H9 (cell line): ENCODE results near the gene DIPK1B. TPM values are rescaled to one million over a fixed set of nuclear protein-coding genes. Genes with fewer than 3 reads are reported as not detected.

Experiments
- DNase-seq: peaks from one replicate; pipeline ENCODE4 v3.0.0-alpha.2; 2017
- H2AFZ ChIP-seq: one replicate; pipeline ENCODE4 v1.6.1; 2013; ENCODE audit warnings: mild to moderate bottlenecking, low read length, control low read depth, moderate library complexity
- H2AK5ac ChIP-seq: 2 replicates; pipeline ENCODE4 v1.6.1; 2013; ENCODE audit warnings: low read length, control low read depth, mixed read lengths; ENCODE audit not compliant: insufficient read length
- H2BK120ac ChIP-seq: one replicate; pipeline ENCODE4 v1.6.1; 2013; ENCODE audit warnings: low read depth, mild to moderate bottlenecking, low read length, control low read depth, inconsistent platforms; ENCODE audit not compliant: poor library complexity, severe bottlenecking
- H2BK12ac ChIP-seq: 2 replicates; pipeline ENCODE4 v1.6.1; 2013; ENCODE audit warnings: low read length, control low read depth, mixed read lengths, low read depth; ENCODE audit not compliant: insufficient read length
- H2BK15ac ChIP-seq: 2 replicates; pipeline ENCODE4 v1.6.1; 2013; ENCODE audit warnings: low read depth, low read length, control low read depth
- H2BK20ac ChIP-seq: one replicate; pipeline ENCODE4 v1.6.1; 2013; ENCODE audit warnings: low read depth, mild to moderate bottlenecking, low read length, control low read depth, inconsistent platforms; ENCODE audit not compliant: poor library complexity, severe bottlenecking
- H2BK5ac ChIP-seq: 2 replicates; pipeline ENCODE4 v1.6.1; 2013; ENCODE audit warnings: low read length, control low read depth, mixed read lengths; ENCODE audit not compliant: insufficient read length
- H3K14ac ChIP-seq: 2 replicates; pipeline ENCODE4 v1.6.1; 2013; ENCODE audit warnings: low read length, control low read depth; ENCODE audit not compliant: insufficient read depth
- H3K18ac ChIP-seq: 2 replicates; pipeline ENCODE4 v1.6.1; 2013; ENCODE audit warnings: low read depth, mild to moderate bottlenecking, mixed read lengths, low read length, control low read depth; ENCODE audit not compliant: insufficient read length
- H3K23ac ChIP-seq: 2 replicates; pipeline ENCODE4 v1.6.1; 2013; ENCODE audit warnings: low read length, control low read depth, mixed read lengths, low read depth; ENCODE audit not compliant: insufficient read length
- H3K23me2 ChIP-seq: 2 replicates; pipeline ENCODE4 v1.6.1; 2013; ENCODE audit warnings: low read depth, mild to moderate bottlenecking, mixed read lengths, low read length, control low read depth; ENCODE audit not compliant: insufficient read length, poor library complexity, severe bottlenecking
- H3K27ac ChIP-seq: 2 replicates; pipeline ENCODE4 v1.5.1; 2013; ENCODE audit warnings: low read length, control low read depth, mixed read lengths, low read depth; ENCODE audit not compliant: insufficient read length
- H3K27me3 ChIP-seq: 2 replicates; pipeline ENCODE4 v1.6.1; 2013; ENCODE audit warnings: low read length, control low read depth, inconsistent platforms; ENCODE audit not compliant: insufficient read depth
- H3K4ac ChIP-seq: 2 replicates; pipeline ENCODE4 v1.6.1; 2013; ENCODE audit warnings: low read depth, mild to moderate bottlenecking, control low read depth, inconsistent platforms, low read length, moderate library complexity
- H3K4me1 ChIP-seq: 2 replicates; pipeline ENCODE4 v1.6.1; 2013; ENCODE audit warnings: low read length, control low read depth, inconsistent platforms; ENCODE audit not compliant: insufficient read depth
- H3K4me2 ChIP-seq: 2 replicates; pipeline ENCODE4 v1.6.1; 2013; ENCODE audit warnings: low read length, control low read depth, mixed read lengths; ENCODE audit not compliant: insufficient read length, insufficient read depth
- H3K56ac ChIP-seq: 2 replicates; pipeline ENCODE4 v1.6.1; 2013; ENCODE audit warnings: low read depth, mild to moderate bottlenecking, mixed read lengths, low read length, control low read depth; ENCODE audit not compliant: insufficient read length
- H3K79me1 ChIP-seq: 2 replicates; pipeline ENCODE4 v1.6.1; 2013; ENCODE audit warnings: low read depth, mild to moderate bottlenecking, moderate library complexity, low read length, control low read depth, inconsistent platforms; ENCODE audit not compliant: insufficient read depth, poor library complexity, severe bottlenecking
- H3K79me2 ChIP-seq: 2 replicates; pipeline ENCODE4 v1.6.1; 2013; ENCODE audit warnings: low read length, control low read depth, inconsistent platforms; ENCODE audit not compliant: insufficient read depth
- H3K9ac ChIP-seq: 2 replicates; pipeline ENCODE4 v1.6.1; 2013; ENCODE audit warnings: low read length, control low read depth, mixed read lengths; ENCODE audit not compliant: insufficient read length; ENCODE audit errors: extremely low read depth
- H3K9me3 ChIP-seq: one replicate; pipeline ENCODE4 v1.6.1; 2013; ENCODE audit warnings: low read depth, low read length, inconsistent platforms; ENCODE audit not compliant: control insufficient read depth
- H3T11ph ChIP-seq: one replicate; pipeline ENCODE4 v1.6.1; 2013; ENCODE audit warnings: mild to moderate bottlenecking, low read length, control low read depth, inconsistent platforms
- H4K20me1 ChIP-seq: one replicate; pipeline ENCODE4 v1.6.1; 2013; ENCODE audit not compliant: control insufficient read depth, insufficient read length, insufficient read depth
- H4K5ac ChIP-seq: 2 replicates; pipeline ENCODE4 v1.6.1; 2013; ENCODE audit warnings: low read depth, mild to moderate bottlenecking, mixed read lengths, low read length, control low read depth; ENCODE audit not compliant: insufficient read length
- H4K8ac ChIP-seq: replicated peaks from 2 replicates; pipeline ENCODE4 v1.6.1; 2013; ENCODE audit warnings: low read length, control low read depth, mixed read lengths, low read depth; ENCODE audit not compliant: insufficient read length
- H4K91ac ChIP-seq: 2 replicates; pipeline ENCODE4 v1.6.1; 2013; ENCODE audit warnings: low read depth, mild to moderate bottlenecking, moderate library complexity, mixed read lengths, low read length, control low read depth; ENCODE audit not compliant: insufficient read length
- H3K27ac Mint-ChIP-seq, 3 experiments: 2 replicates in 2 of 3; 3 replicates in 1 of 3; pipeline ENCODE4 v1.8.0; 2020 to 2021; ENCODE audit warnings: mixed read lengths in 3 of 3, mild to moderate bottlenecking in 1 of 3, moderate library complexity in 1 of 3
- H3K27me3 Mint-ChIP-seq: 2 replicates; pipeline ENCODE4 v1.8.0; 2021; ENCODE audit warnings: low read depth, mild to moderate bottlenecking, moderate library complexity, mixed read lengths
- H3K36me3 Mint-ChIP-seq, 3 experiments: 2 replicates in 2 of 3; 3 replicates in 1 of 3; pipeline ENCODE4 v1.8.0; 2020 to 2021; ENCODE audit warnings: low read depth in 3 of 3, mixed read lengths in 3 of 3; ENCODE audit not compliant: insufficient read depth in 1 of 3
- H3K4me1 Mint-ChIP-seq, 2 experiments: 2 replicates each; pipeline ENCODE4 v1.8.0; 2020; ENCODE audit warnings: mixed read lengths in 2 of 2
- H3K4me3 Mint-ChIP-seq, 2 experiments: 2 replicates in 1 of 2; 3 replicates in 1 of 2; pipeline ENCODE4 v1.8.0; 2020 to 2021; ENCODE audit warnings: mild to moderate bottlenecking in 2 of 2, mixed read lengths in 2 of 2, moderate library complexity in 1 of 2
- H3K9me3 Mint-ChIP-seq, 2 experiments: 2 replicates in 1 of 2; 3 replicates in 1 of 2; pipeline ENCODE4 v1.8.0; 2020; ENCODE audit warnings: mild to moderate bottlenecking in 2 of 2, mixed read lengths in 2 of 2, moderate library complexity in 1 of 2
- CTCF ChIP-seq: fragments of 200-600 bp; sonication (generic); conservative IDR thresholded peaks from 3 replicates; pipeline ENCODE4 v1.8.0; 2021; ENCODE audit warnings: antibody characterized with exemption, mild to moderate bottlenecking
- WGBS: extraction: QIAGEN DNeasy Blood & Tissue Kit; methylation state at CpG from one replicate; pipeline ENCODE4 v1.1.7; 2013; ENCODE audit warnings: missing lambda C conversion rate, low lambda C conversion rate, mixed read lengths; ENCODE audit not compliant: insufficient read length; ENCODE audit errors: extremely low coverage; 5-methylcytosine and 5-hydroxymethylcytosine counted together
- total RNA-seq: library from RNA; stranded (reverse); gene quantifications from 2 replicates; pipeline ENCODE4 v1.2.1, GENCODE V29; 2021

The DIPK1B gene
- total RNA-seq, 1 experiment from 2014 or later = 40.3 TPM

DNA sequence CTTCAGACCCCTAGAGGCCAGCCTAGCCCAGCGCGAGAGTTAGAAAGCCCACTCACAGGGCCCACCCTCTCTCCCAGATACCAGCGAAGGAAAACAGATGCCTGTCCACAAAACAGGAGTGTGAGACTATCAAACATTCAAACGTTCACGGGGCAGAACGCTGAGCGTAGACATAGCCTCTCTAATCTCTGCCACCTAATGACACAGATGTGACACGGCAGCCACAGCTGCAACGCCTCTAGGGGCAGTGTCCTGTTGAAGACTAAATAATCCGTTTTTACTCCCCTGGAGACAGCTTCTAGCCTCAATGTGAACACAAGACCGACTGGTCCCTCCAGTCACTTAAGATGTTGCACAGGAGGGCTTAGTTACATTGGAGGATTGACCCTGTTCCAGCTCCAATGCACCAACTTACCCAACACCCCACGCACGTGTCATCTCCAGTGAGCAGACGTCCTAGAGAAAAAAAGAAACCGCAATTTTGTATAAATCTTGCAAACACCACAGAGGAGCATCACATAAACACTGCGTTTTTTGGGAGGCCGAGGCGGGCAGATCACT is 14.3 kb downstream of the DIPK1B start:
- H3K27me3 ChIP-seq = no peaks in the 10 kb centered on the region
- no peak overlapping the region for H3K23ac ChIP-seq
- no peaks in the 10 kb centered on the region for H3K9me3 ChIP-seq
- no peak overlapping the region for H3K4ac ChIP-seq
- H3K9ac ChIP-seq = peak overlapping the region; percentile 18
- peaks cover 10% of the 10 kb centered on the region for H3K23me2 ChIP-seq
- peaks cover 28 to 41% (median 37%) of the 10 kb centered on the region in 3 experiments for H3K36me3 Mint-ChIP-seq
- no peak overlapping the region for H3K14ac ChIP-seq
- peak overlapping the region; percentile 87 to 96 (median 96); a peak in 5 of 7 replicates for H3K27ac Mint-ChIP-seq
- peaks cover 10 to 17% of the 10 kb centered on the region in 2 experiments for H3K4me1 Mint-ChIP-seq
- no peaks in the 10 kb centered on the region for H3K4me1 ChIP-seq
- H3K56ac ChIP-seq = no peak overlapping the region
- no peak overlapping the region for H3T11ph ChIP-seq
- H2BK5ac ChIP-seq = no peak overlapping the region
- no peak overlapping the region for H2BK20ac ChIP-seq
- H3K4me3 Mint-ChIP-seq = peak overlapping the region; percentile 94 to 96
- H2AK5ac ChIP-seq = no peak overlapping the region
- H3K27ac ChIP-seq = no peak overlapping the region
- H3K9me3 Mint-ChIP-seq = no peaks in the 10 kb centered on the region; a peak in 1 of 5 replicates
- H4K5ac ChIP-seq = no peak overlapping the region
- H2BK15ac ChIP-seq = no peak overlapping the region
- peaks cover 11% of the 10 kb centered on the region for H3K27me3 Mint-ChIP-seq
- no peak for DNase-seq
- H3K79me1 ChIP-seq = peaks cover 6% of the 10 kb centered on the region
- H4K20me1 ChIP-seq = no peaks in the 10 kb centered on the region
- H2BK120ac ChIP-seq = no peak overlapping the region
- peaks cover 11% of the 10 kb centered on the region; the same call in 1 of the 2 replicates for H3K79me2 ChIP-seq
- peak; percentile 53; the same call in 2 of the 3 replicates for TF ChIP-seq CTCF
- H4K8ac ChIP-seq = no peak overlapping the region
- no peak overlapping the region for H3K18ac ChIP-seq
- peak overlapping the region; percentile 93 for H3K4me2 ChIP-seq
- WGBS = no CpG with 5 or more reads among the region's 18 CpGs
- no peak overlapping the region for H2AFZ ChIP-seq
- H2BK12ac ChIP-seq = no peak overlapping the region
- H4K91ac ChIP-seq = no peak overlapping the region
